Measurements from ENCODE around the gene EFCAB8.

The EFCAB8 gene

GRCh38 chr20:32832664-32833063 lies 26.1 kb upstream of the EFCAB8 start:
- H3K36me3 Mint-ChIP-seq, result peaks cover 71% of the 10 kb centered on the region
- DNase-seq, result peak; percentile 69
- peak overlapping the region; percentile 87 for H3K27ac Mint-ChIP-seq

DNA sequence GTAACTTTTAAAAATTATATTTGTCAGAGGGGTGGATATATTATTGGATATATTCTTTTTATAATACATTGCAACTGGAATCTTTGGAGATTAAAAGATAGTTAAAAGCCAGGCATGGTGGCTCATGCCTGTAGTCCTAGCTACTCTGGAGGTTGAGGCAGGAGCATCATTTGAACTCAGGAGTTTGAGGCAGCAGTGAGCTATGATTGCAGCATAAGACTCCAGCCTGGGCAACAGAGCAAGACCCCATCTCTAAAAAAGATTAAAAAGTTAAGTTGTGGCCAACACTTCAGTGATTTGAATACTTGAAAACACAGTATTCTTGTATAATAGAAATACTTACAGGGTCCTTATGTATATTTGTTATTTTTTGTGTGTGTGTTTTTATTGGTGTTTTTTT lies 23.8 kb upstream of the EFCAB8 start:
- H3K27ac Mint-ChIP-seq, result peak overlapping the region; percentile 49
- H3K4me1 Mint-ChIP-seq, result peaks cover 56% of the 10 kb centered on the region

More at GRCh38 chr20:32832664-32833063, 26.1 kb upstream of the EFCAB8 start:
- H3K4me1 Mint-ChIP-seq, result peaks cover 63% of the 10 kb centered on the region
- H3K27me3 Mint-ChIP-seq, result no peaks in the 10 kb centered on the region
- peak overlapping the region; percentile 47 for H3K4me3 Mint-ChIP-seq
- CTCF ChIA-PET, result no interaction called here
- H3K9me3 Mint-ChIP-seq, result no peaks in the 10 kb centered on the region

DNA sequence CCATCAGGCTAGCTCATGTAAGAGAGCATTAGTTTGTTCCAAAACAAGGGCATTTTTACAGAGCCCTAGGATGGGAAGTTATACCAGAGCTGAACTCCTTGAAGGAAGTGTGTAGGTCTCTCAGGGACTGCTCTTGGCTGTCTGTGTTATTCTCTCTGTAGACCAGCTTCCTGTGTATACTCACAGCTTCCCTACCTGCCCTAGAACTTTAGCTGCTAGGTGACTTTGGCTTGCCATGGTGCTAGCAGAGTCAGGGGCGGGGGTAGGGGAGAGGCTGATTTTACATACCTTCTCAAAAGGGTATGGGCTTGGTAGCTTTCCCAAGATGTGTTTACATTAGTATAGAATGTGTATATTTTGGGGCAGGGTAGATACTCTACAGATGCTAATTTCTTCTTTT lies 21.6 kb upstream of the EFCAB8 start:
- Mint-ChIP-seq H3K27ac (no peak overlapping the region), H3K36me3 (peaks cover 65% of the 10 kb centered on the region)

More for the DNA sequence above, 23.8 kb upstream of the EFCAB8 start:
- Mint-ChIP-seq H3K27me3 (no peaks in the 10 kb centered on the region), H3K9me3 (no peaks in the 10 kb centered on the region), H3K36me3 (peaks cover 71% of the 10 kb centered on the region), H3K4me3 (no peak overlapping the region)
- CTCF ChIA-PET, result no interaction called here
- DNase-seq, result no peak

DNA sequence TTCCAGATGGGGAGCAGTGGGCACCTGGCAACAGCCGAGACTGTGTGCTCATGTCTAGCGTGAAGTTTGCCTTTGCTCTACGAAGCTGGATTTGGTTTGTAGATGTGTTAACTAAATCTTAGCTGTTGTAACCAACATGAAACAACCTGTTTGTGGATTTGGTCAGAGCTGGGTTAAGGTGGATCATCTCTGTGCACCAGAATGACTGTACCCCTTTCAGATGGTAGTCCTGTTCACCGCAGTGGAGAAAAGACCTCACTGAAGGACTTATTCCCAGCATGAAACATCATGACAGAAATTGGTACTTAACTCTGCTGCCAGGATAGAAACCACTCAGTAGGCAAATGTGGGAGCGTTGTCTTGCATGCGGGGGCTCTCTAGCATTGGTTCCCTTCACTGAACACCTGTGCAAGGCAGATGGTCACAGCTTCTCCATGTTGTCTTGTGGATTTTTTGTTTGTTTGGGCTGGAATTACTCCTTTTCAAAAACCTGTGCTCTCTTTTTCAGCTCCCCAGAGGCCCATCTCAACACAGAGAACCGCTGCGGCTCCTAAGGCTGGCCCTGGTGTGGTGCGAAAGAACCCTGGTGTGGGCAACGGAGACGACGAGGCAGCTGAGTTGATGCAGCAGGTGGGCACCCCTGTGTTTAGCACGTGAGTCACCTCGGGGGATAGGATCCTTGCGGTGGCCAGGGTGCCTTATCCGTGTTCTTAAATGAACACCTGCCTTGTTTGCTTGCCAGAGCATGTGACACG lies 19.3 kb upstream of the EFCAB8 start:
- no peak overlapping the region for H3K4me3 Mint-ChIP-seq
- CTCF ChIA-PET, result no interaction called here
- peaks cover 49% of the 10 kb centered on the region for H3K4me1 Mint-ChIP-seq
- peaks cover 64% of the 10 kb centered on the region for H3K36me3 Mint-ChIP-seq
- no peaks in the 10 kb centered on the region for H3K27me3 Mint-ChIP-seq
- H3K27ac Mint-ChIP-seq, result peak overlapping the region; percentile 10
- DNase-seq, result no peak
- no peaks in the 10 kb centered on the region for H3K9me3 Mint-ChIP-seq

More for the DNA sequence above, 21.6 kb upstream of the EFCAB8 start:
- no peak for DNase-seq
- Mint-ChIP-seq H3K9me3 (no peaks in the 10 kb centered on the region), H3K4me1 (peaks cover 57% of the 10 kb centered on the region), H3K4me3 (no peak overlapping the region), H3K27me3 (no peaks in the 10 kb centered on the region)
- CTCF ChIA-PET, result interaction anchor here (0.8 to 1.1 kb wide), 2 partner anchors 15 to 47 kb away, joined by 3 read pairs; no protein-coding TSS in a partner anchor

DNA sequence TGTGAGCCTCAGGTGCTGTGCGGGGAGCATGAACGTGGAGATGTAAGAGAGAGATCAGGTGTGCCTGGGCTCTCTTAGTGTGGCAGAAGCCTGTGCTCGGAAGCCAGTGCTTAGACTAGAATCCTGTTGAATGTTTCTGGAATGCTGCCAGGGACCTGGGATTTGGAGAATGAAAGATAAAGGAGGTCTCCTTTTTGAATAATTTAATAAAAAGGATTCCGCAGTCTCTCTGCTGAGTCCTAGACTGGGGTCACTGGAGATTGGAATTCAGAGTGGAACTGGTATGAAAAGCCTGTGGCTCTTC lies 18.8 kb upstream of the EFCAB8 start:
- peaks cover 65% of the 10 kb centered on the region for H3K36me3 Mint-ChIP-seq
- peaks cover 49% of the 10 kb centered on the region for H3K4me1 Mint-ChIP-seq
- no peak overlapping the region for H3K27ac Mint-ChIP-seq
- H3K9me3 Mint-ChIP-seq, result no peaks in the 10 kb centered on the region
- CTCF ChIA-PET, result no interaction called here
- DNase-seq, result no peak
- no peak overlapping the region for H3K4me3 Mint-ChIP-seq
- no peaks in the 10 kb centered on the region for H3K27me3 Mint-ChIP-seq

GRCh38 chr20:32841174-32841573 lies 17.5 kb upstream of the EFCAB8 start:
- peaks cover 47% of the 10 kb centered on the region for H3K4me1 Mint-ChIP-seq
- no peak overlapping the region for H3K4me3 Mint-ChIP-seq
- peaks cover 65% of the 10 kb centered on the region for H3K36me3 Mint-ChIP-seq
- H3K27me3 Mint-ChIP-seq, result no peaks in the 10 kb centered on the region
- peak overlapping the region; percentile 85 for H3K27ac Mint-ChIP-seq
- H3K9me3 Mint-ChIP-seq, result no peaks in the 10 kb centered on the region
- no peak for DNase-seq
- CTCF ChIA-PET, result interaction anchor here (0.7 to 1.0 kb wide), 2 partner anchors 51 to 456 kb away, joined by 3 to 4 read pairs; no protein-coding TSS in a partner anchor

GRCh38 chr20:32841632-32842031 lies 17.1 kb upstream of the EFCAB8 start:
- CTCF ChIA-PET, result interaction anchor here (0.6 to 1.0 kb wide), 4 partner anchors 8 to 456 kb away, joined by 3 to 4 read pairs (median 3); no protein-coding TSS in a partner anchor
- Mint-ChIP-seq H3K36me3 (peaks cover 65% of the 10 kb centered on the region), H3K4me1 (peaks cover 42% of the 10 kb centered on the region)

DNA sequence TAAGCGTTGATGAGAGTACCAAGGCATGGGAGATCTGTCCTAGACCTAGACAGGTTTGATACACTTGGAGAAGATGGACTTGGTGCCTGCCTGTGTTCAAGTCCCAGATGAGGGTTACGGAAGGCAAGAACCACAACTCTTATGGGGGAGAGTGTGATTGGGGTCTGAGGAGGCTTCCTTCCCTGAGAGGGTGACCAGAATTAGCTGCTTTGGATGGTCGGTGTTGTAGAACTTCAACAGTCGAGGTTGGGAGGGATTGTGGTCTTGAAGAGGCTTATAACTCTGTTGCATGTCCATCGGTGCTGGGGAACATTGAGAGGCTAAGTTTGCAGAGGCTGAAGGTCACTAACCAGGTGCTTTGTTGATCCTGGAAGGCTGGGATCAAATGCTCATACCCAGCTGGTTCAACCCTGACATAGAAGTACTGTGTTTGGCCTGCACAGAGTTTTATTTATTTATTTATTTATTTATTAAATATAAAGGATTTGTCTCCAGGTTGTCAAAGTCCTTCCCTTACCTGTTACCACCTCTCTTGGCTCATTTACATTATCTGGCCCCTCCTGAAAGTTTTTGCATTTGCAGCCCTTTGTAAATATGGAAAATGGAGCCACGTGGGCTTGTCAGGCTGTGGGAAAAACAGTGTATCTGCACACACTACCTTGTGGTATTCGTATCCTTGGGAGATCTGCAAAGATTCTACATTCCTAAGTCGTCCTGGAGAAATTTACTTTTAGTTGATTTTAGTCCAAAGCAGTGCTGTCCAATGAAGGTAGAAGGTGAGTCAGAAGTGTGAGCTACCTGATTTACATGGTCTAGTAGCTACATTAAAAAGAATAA lies 15.8 kb upstream of the EFCAB8 start:
- Mint-ChIP-seq H3K27ac (peak overlapping the region; percentile 79), H3K4me1 (peaks cover 35% of the 10 kb centered on the region), H3K36me3 (peaks cover 70% of the 10 kb centered on the region)

More at GRCh38 chr20:32841632-32842031, 17.1 kb upstream of the EFCAB8 start:
- H3K4me3 Mint-ChIP-seq, result no peak overlapping the region
- peak overlapping the region; percentile 87 for H3K27ac Mint-ChIP-seq
- no peaks in the 10 kb centered on the region for H3K9me3 Mint-ChIP-seq
- DNase-seq, result no peak
- no peaks in the 10 kb centered on the region for H3K27me3 Mint-ChIP-seq

GRCh38 chr20:32845786-32846185 lies 12.9 kb upstream of the EFCAB8 start:
- H3K4me1 Mint-ChIP-seq, result peaks cover 22% of the 10 kb centered on the region
- H3K27me3 Mint-ChIP-seq, result no peaks in the 10 kb centered on the region
- no peak overlapping the region for H3K4me3 Mint-ChIP-seq
- DNase-seq, result no peak
- H3K27ac Mint-ChIP-seq, result no peak overlapping the region
- CTCF ChIA-PET, result interaction anchor here (1.0 kb wide), 1 partner anchor 55 kb away, joined by 5 read pairs; no protein-coding TSS in a partner anchor
- peaks cover 67% of the 10 kb centered on the region for H3K36me3 Mint-ChIP-seq
- H3K9me3 Mint-ChIP-seq, result no peaks in the 10 kb centered on the region

More for the DNA sequence above, 15.8 kb upstream of the EFCAB8 start:
- DNase-seq, result no peak
- Mint-ChIP-seq H3K4me3 (no peak overlapping the region), H3K9me3 (no peaks in the 10 kb centered on the region), H3K27me3 (no peaks in the 10 kb centered on the region)
- CTCF ChIA-PET, result interaction anchor here (1.6 kb wide), 1 partner anchor 20 kb away, joined by 4 read pairs; no protein-coding TSS in a partner anchor

DNA sequence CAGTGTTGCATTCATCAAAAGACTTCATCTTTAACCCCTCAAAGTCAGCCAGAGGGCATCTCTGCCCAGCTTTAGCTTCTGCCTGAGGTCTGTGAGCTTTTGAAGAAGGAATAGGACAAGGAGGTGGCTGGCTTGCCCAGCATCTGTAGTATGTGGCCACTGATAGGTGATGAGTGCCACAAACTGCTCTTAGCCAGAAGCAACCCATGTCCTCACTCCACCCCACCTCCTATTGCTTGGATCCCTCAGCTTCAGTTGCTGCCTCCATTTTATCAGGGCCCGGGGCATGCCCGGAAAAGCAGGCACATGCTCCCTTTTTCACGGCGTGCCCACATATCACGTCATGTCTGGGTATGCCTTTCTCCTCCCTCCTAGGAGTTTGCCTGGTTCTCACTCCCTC lies 11.9 kb upstream of the EFCAB8 start:
- H3K27me3 Mint-ChIP-seq, result no peaks in the 10 kb centered on the region
- CTCF ChIA-PET, result interaction anchor here (0.8 kb wide), 1 partner anchor 56 kb away, joined by 3 read pairs; no protein-coding TSS in a partner anchor
- peaks cover 13% of the 10 kb centered on the region for H3K4me1 Mint-ChIP-seq
- H3K4me3 Mint-ChIP-seq, result no peak overlapping the region
- no peak for DNase-seq
- H3K27ac Mint-ChIP-seq, result no peak overlapping the region
- no peaks in the 10 kb centered on the region for H3K9me3 Mint-ChIP-seq
- H3K36me3 Mint-ChIP-seq, result peaks cover 70% of the 10 kb centered on the region

DNA sequence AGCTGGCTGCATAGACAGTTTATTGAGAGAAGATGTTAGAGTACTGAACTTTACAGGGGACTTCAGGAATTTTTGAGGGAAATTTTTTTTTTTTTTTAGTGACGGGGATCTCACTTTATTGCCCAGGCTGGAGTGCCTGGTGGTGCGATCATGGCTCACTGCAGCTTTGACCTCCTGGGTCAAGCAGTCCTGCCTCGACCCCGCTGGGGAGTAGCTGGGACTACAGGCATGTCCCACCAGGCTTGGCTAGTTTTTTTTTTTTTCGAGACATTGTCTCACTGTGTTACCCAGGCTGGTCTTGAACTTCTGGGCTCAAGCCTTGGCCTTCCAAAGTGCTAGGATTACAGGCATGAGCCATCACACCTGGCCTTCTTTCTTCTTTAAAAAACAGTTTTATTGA lies 10.8 kb upstream of the EFCAB8 start:
- Mint-ChIP-seq H3K4me3 (no peak overlapping the region), H3K9me3 (no peaks in the 10 kb centered on the region), H3K27ac (no peak overlapping the region), H3K27me3 (no peaks in the 10 kb centered on the region), H3K4me1 (peaks cover 4% of the 10 kb centered on the region), H3K36me3 (peaks cover 68% of the 10 kb centered on the region)
- CTCF ChIA-PET, result no interaction called here
- no peak for DNase-seq

DNA sequence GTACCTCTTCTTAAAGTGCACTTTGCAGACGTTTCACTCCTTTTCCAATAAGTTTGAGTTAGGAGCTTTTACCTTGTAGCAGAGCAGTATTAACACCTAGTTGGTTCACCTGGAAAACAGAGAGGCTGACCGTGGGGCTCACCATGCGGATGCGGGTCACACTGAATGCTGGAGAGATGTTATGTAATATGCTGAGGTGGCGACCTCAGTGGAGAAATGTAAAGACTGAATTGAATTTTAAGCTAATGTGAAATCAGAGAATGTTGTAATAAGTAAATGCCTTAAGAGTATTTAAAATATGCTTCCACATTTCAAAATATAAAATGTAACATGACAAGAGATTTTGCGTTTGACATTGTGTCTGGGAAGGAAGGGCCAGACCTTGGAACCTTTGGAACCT lies 9.9 kb upstream of the EFCAB8 start:
- no peak for DNase-seq
- Mint-ChIP-seq H3K9me3 (no peaks in the 10 kb centered on the region), H3K27ac (no peak overlapping the region), H3K36me3 (peaks cover 70% of the 10 kb centered on the region), H3K4me1 (peaks cover 4% of the 10 kb centered on the region), H3K4me3 (no peak overlapping the region), H3K27me3 (no peaks in the 10 kb centered on the region)
- CTCF ChIA-PET, result no interaction called here

GRCh38 chr20:32849577-32849976 lies 9.1 kb upstream of the EFCAB8 start:
- Mint-ChIP-seq H3K27ac (no peak overlapping the region), H3K4me3 (no peak overlapping the region), H3K9me3 (no peaks in the 10 kb centered on the region), H3K27me3 (no peaks in the 10 kb centered on the region), H3K36me3 (peaks cover 66% of the 10 kb centered on the region), H3K4me1 (peaks cover 2% of the 10 kb centered on the region)
- DNase-seq, result no peak
- CTCF ChIA-PET, result no interaction called here

- Mint-ChIP-seq H3K27ac (no peak overlapping the region), H3K27me3 (no peaks in the 10 kb centered on the region), H3K4me1 (peaks cover 15% of the 10 kb centered on the region), H3K9me3 (no peaks in the 10 kb centered on the region), H3K4me3 (no peak overlapping the region), H3K36me3 (peaks cover 46% of the 10 kb centered on the region)
- CTCF ChIA-PET, result no interaction called here
- no peak for DNase-seq
Observed at GRCh38 chr20:32855387-32855786, 3.3 kb upstream of the EFCAB8 start.

All from activated naive CD4-positive, alpha-beta T cell treated with anti-CD3 and anti-CD28 coated beads, Interleukin-2, amount 10 ng/mL, durations not matched to agents 7 days and 5 days (primary cell).